Measurements from ENCODE around the gene IFNA14.
"Not testable (repeated sequence)": the region's sequence is repeated elsewhere in the genome, so short reads cannot be mapped to it uniquely, and the experiment has no call there.

Gene IFNA14

GRCh38 chr9:21239911-21240310 lies at the start of gene IFNA14:
IFNA14 (minus strand) TSS chr9:21240005; CDS start chr9:21239935, 70 bp downstream.
- DNase-seq: no peak

DNA sequence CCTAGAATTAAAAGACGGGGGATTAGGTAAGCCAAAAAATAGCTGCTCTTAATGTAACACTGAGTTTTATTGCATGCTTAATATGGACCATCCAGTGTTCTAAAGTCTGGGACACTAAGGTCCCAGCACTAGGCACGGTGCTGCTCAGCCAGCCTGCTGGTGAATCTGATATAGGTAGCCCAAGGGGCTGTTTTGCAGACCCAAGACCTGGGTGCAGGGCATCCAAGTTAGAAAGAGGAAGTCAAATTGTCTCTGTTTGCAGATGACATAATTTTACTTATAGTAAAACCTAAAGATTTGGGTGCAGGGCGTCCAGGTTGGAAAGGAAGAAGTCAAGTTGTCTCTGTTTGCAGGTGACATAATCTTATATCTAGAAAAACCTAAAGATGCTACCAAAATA lies 47.5 kb upstream of the IFNA14 start:
- no peak for DNase-seq

DNA sequence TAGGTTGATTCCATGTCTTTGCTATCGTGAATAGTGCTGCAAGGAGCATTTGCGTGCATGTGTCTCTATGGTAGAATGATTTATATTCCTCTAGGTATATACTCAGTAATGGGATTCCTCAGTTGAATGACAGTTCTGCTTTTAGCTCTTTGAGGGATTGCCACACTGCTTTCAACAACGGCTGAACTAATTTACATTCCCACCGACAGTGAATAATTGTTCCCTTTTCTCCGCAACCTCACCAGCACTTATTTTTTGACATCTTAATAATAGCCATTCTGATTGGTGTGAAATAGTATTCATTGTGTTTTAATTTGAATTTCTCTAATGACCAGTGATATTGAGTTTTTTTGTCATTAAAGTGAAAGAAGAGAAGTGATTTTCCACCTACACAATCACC lies 46.9 kb upstream of the IFNA14 start:
- no peak for DNase-seq

DNA sequence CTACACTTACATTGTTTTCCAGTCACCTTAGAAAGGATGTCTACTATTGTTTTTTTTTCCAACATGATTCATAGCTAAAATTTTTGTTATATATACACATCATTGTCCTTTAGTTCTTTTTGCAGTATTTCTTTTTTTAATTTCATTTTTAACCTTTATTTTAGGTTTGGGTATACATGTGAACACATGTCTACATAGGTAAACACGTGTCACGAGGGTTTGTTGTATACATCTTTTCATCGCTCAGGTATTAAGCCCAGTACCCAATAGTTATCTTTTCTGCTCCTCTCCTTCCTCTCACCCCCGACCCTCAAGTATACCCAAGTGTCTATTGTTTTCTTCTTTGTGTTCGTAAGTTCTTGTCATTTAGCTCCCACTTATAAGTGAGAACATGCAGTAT lies 46.3 kb upstream of the IFNA14 start:
- DNase-seq: no peak

DNA sequence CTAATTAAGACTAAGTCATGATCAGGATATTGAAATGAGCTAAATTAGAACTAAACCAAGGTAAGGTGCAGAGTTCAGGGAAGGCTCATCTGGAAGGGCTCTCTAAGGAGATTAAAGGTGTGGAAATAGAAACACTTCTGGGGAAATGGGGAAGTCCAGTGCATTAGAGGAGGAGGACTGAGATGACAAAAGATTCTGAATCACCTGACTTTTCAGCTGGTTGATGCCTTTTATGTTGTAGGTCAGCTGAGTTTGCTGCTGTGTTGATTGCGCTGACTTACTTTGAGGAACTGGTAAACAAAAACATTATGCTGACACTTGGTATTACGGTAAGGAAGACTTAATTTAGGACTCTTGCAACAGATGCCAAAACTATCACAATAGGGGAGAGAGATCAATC lies 41.5 kb upstream of the IFNA14 start:
- DNase-seq: no peak

DNA sequence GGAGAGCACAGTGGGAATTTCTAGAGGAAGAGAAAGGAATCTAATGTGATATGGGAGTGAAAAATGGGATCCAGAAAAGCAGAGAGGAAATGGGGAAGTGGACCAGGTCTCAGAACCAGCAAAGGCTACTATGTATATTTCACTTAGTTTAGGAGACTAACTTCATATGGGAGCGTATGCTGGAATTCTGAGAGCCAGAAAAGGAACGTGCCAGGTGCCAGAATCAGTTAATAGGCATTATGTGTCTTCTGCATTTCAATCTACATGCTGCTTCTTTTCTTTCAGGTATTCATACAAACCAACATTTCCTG lies 28.5 kb upstream of the IFNA14 start:
- DNase-seq: no peak

DNA sequence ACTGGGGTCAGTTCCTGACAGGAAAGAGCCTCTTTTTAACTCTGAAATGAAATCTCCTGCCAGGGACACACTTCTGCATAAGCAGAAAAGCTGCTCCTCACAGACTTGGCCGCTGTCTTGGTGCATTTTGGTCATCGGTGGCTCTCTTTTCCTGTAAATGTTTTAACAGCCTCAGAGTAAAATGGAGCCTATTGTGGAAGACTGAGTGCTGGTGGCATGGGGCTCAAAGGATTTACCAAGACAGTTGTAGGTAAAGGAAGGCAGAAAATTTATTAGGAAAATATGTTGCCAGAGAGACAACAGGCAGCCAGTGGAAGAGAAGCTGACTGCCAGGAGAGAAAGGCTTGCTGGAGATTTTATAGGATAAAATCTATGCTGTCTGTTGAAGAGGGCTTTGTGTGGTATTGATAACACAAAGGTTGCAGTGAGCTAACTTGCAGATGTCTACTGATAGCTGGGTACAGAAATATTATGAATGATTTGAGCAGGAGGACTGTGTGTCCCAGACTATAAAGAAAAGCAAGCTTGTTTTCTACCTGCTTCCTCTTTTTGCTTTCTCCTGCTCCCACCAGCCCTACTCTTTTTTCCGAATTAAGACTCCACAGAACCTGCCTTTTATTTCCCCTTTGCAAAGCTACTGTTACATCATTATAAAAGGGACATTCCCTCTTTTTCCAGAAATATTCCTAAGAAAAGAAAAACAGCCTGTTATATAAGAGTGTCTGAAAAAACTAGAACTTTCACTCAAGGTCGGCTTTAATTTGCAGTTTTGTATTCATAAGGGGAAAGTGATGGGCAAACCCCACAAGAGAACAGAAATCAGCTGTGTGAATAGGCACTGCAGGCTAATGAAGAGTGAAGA lies 27.9 kb upstream of the IFNA14 start:
- DNase-seq: no peak

DNA sequence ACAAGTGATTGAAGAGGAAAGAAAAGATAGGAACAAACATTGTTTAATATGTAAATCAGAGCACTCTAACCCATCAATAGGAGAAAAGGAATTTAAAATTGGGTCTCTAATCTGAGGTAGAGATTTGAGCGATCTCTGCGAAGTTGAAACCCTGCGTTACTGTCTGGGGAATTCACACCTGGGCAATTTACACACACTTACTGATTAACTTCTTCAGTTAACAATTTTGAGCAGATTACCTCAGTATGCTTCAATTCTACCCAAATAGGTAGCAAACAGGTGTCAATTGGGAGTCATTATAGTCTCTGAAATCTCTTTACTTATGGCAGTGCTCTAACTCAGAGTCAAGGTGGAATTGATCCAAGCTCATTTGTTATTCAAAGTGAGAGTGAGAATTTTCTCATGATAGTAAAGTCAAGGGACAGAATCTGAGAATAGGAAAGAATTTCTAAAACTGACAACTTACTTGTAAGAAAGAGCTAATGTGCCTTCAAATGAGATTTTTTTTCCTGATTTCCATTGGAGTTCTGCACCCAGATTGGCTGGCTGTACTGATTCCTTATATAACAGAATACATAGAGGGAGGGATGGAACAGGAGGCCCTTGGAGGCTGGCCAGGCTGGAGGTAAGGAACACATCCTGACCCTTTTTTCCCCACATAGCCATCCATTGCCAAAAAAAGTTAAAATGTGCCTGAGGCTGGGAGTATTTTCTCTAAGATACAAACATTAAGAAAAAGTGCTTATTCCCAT lies 27.1 kb upstream of the IFNA14 start:
- no peak for DNase-seq

DNA sequence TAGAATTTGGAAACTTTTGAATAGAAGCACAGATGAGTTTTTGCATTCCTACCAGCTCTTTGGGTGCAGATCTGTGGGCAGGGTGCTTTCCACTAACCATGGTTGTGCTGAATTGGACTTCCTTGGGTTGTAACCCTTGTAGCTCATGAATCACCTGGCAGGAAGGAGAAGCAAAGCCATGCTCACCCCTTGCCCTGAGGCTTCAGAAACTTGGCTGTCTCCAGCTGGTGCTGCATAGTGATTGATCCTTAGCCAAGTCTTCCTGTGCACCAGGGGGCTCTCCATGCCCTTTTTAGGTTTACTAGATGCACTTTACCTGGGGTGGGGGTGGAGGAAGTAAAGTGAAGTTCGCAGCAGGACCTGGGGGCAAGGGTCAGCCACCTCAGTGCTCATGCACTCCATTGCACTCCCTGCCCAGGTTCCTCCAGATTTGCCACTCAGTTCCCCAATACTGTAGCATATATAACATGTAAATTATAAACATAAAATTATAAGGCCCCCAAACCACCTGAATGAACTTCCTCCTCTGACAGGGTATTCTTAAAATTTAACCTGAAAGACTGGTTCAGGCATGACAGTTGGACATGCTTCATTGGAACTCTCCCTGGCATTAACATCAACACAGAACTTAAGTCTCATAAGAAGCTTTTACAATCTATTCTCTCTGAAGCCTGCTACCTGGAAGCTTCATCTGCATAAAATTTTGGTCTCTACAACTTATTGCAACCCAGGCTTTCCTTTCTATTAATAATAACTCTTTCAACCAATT lies 25.8 kb upstream of the IFNA14 start:
- DNase-seq: no peak

GRCh38 chr9:21255538-21256212 lies 15.9 kb upstream of the IFNA14 start:
- DNase-seq: no peak

DNA sequence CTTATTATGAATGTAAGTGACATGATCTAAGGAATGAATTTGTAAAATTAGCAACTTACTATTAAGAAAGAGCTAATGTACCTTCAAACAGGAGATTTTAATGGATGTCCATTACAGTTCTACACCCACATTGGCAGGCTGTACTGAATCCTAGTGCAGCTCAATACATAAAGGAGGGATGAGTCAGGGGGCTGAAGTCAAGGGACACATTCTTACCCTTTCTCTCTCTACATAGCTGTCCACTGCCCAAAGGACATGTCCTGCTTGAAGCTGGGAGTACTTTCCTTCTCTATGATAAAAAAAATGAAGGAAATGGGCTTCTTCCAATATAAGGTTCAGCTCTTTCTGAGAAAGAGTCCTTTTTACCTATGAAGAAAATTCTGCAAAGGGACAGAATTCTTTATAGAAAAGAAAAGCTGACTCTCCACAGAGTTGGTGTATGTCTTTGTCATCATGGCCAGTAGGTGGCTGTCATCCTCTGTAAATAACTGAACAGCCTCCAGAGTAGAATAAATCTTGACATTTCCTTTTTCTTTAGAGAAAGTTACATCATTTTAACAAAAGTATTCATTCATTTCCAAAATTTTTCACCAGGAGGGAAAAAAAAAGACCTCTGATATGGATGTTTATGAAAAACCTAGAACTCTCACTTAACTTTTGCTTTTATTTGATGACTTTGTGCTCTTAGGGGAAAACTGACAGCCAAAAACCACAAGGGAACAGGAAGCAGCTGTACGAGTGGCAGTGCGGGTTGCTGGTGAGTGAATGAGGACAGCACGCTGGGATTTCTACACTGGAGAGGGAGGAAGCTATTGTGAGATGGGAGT lies 13.1 kb upstream of the IFNA14 start:
- DNase-seq: peak; percentile 19

GRCh38 chr9:21251638-21252037 lies 11.8 kb upstream of the IFNA14 start:
- no peak for DNase-seq

DNA sequence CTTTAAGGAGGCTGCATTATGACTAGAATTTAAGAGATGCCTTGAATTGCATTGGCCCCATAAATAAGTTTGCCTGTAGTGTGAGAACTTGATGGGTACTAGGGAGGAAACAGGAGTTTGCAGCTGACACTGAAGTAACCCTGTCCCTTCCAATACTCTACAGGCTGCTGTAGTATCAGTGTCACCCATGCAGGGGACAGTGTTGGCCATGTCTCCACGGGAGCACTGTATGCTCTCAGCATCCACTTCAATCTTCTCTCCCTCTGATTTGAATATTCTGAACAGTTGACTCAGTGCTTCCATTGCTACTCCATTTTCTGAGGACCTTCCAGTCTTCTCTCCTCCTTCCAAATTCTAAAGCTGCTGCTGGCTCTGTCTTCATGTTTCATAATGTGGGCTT lies 11.4 kb upstream of the IFNA14 start:
- DNase-seq: no peak

DNA sequence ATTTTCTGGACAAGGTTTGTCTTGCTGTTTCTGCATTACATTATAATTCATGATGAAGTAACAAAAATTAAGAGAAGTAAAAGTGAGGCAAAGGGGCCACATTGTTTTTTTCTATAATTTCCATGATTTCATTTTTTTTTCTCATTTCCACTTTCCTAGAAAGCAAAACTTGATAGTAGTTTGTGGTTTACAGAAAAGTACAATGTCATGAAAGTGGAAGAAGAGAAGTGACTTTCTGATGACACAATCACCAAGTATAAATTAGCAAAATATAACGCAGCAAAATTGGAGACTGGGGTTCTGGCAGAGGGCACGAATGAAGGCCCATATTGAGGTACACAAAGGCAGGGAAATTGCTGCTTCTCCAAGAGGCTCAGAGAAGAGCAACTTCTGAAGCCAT lies 5.0 kb upstream of the IFNA14 start:
- DNase-seq: no peak

DNA sequence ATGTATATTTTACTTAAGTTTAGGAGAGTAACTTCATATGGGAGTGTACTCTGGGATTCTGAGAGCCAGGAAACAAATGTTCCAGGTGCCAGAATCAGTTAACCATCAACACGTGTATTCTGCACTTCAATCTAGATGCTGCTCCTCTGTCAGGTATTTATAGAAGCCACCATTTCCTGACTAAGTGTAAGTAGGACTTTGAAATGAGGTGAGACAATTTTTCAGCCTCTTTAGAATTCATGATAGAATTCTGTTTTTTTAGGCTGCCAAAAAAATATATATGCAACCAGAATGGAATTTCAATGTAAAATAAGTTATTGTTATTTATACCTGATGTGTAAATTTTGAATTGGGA lies 3.5 kb downstream of the IFNA14 start:
- not testable (repeated sequence) for DNase-seq

GRCh38 chr9:21235468-21236359 lies 4.1 kb downstream of the IFNA14 start:
- DNase-seq: peak; percentile 3

GRCh38 chr9:21234153-21234687 lies 5.6 kb downstream of the IFNA14 start:
- no peak for DNase-seq

DNA sequence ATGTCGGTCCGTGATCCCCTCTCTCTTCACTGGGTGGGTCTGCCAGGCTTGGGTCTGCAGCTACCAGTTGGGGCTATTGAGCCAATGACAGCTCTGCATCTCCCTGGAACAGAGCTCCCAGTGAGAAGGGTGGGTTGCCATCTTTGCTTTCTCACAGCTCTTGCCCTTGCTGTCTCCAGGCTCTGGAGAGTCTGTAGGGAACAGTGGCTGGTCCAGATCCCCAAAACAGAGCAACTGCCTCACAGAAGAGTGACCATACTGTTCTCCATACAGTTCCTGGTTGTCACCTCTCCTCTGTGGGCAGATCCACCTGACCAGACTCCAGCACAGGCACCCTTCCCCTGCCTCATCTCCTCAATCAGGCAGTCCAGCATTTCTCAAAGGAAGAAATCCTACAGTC lies 6.5 kb downstream of the IFNA14 start:
- no peak for DNase-seq

DNA sequence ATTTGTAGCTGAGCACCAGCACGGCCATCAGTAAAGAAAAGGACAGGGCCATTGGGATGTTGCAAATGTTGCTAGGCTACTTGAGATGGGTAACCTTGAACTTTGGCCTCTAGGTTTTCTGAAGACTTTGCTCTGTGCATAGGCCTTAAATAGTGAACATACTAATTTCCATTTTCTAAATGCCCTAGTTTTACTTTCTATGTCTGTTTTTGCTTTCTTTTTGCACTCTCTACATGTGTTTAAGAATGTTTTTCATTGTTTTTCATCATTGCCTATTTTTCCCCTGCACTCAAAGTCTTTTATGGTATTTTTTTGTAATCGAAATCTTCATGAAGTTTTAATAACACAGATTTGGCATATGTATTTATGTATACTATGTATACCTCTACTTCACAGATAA lies 11.7 kb downstream of the IFNA14 start, which contains the start of gene IFNA17:
IFNA17 (minus strand) TSS at position 101 of the 400 bp plus-strand sequence; CDS start at position 52, 49 bp downstream.
- no peak for DNase-seq

DNA sequence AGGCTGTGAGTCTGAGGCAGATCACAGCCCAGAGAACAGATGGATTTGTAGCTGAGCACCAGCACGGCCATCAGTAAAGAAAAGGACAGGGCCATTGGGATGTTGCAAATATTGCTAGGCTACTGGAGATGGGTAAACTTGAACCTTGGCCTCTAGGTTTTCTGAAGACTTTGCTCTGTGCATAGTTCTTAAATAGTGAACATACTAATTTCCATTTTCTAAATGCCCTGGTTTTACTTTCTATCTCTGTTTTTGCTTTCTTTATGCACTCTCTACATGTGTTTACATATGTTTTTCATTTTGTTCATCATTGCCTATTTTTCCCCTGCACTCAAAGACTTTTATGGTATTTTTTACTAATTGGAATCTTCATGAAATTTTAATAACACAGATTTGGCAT lies 22.6 kb downstream of the IFNA14 start, which contains the start of gene IFNA16:
IFNA16 (minus strand) TSS at position 101 of the 400 bp plus-strand sequence; CDS start at position 95, 6 bp downstream.
- not testable (repeated sequence) for DNase-seq

Data from NCI-H524 treated with DMSO at 0.1 percent for 48 hours (cell line).